ENCODE data around the gene ANKRD37.
"Not testable (repeated sequence)": the region's sequence is repeated elsewhere in the genome, so short reads cannot be mapped to it uniquely, and the experiment has no call there.

The ANKRD37 gene

GRCh38 chr4:185357733-185358440 lies 38.8 kb upstream of the ANKRD37 start:
- FAIRE-seq = no peak

GRCh38 chr4:185358514-185358913 lies 38.1 kb upstream of the ANKRD37 start:
- no peak for TF ChIP-seq CTCF (IDR thresholded peaks at IDR 0.05; ENCODE audit: insufficient read depth, missing control alignments)
- DNase-seq (ENCODE audit: insufficient read length, low spot score) (no peak), FAIRE-seq (no peak)

More at GRCh38 chr4:185357733-185358440, 38.8 kb upstream of the ANKRD37 start:
- DNase-seq (ENCODE audit: insufficient read length, low spot score) = no peak
- TF ChIP-seq CTCF (IDR thresholded peaks at IDR 0.05; ENCODE audit: insufficient read depth, missing control alignments) = no peak

- no peak for FAIRE-seq
- no peak for DNase-seq (ENCODE audit: insufficient read length, low spot score)
- no peak for TF ChIP-seq CTCF (IDR thresholded peaks at IDR 0.05; ENCODE audit: insufficient read depth, missing control alignments)
Measured at GRCh38 chr4:185358959-185359358, 37.7 kb upstream of the ANKRD37 start.

GRCh38 chr4:185359767-185360446 lies 36.7 kb upstream of the ANKRD37 start:
- no peak for FAIRE-seq
- TF ChIP-seq CTCF (IDR thresholded peaks at IDR 0.05; ENCODE audit: insufficient read depth, missing control alignments) = no peak
- DNase-seq (ENCODE audit: insufficient read length, low spot score) = no peak

GRCh38 chr4:185361872-185362271 lies 34.8 kb upstream of the ANKRD37 start:
- DNase-seq (ENCODE audit: insufficient read length, low spot score) (no peak), FAIRE-seq (no peak)
- TF ChIP-seq CTCF (IDR thresholded peaks at IDR 0.05; ENCODE audit: insufficient read depth, missing control alignments) = no peak

GRCh38 chr4:185362570-185362969 lies 34.1 kb upstream of the ANKRD37 start:
- FAIRE-seq = not testable (repeated sequence)

GRCh38 chr4:185363251-185363650 lies 33.4 kb upstream of the ANKRD37 start:
- FAIRE-seq (no peak), DNase-seq (ENCODE audit: insufficient read length, low spot score) (no peak)
- no peak for TF ChIP-seq CTCF (IDR thresholded peaks at IDR 0.05; ENCODE audit: insufficient read depth, missing control alignments)

More at GRCh38 chr4:185362570-185362969, 34.1 kb upstream of the ANKRD37 start:
- DNase-seq (ENCODE audit: insufficient read length, low spot score) = not testable (repeated sequence)

Data from D721Med (cell line).